K562 (cell line): Measurements from ENCODE around the gene USP48. TPM values are rescaled to one million over a fixed set of nuclear protein-coding genes. Genes with fewer than 3 reads are reported as not detected.

Experiments
- DACH1 ChIP-seq: fragments of 450-650 bp; IDR thresholded peaks from 2 replicates; pipeline ENCODE4 v1.6.1; 2018; ENCODE audit not compliant: partially characterized antibody
- DDX20 ChIP-seq: fragments of 450-650 bp; IDR thresholded peaks from 2 replicates; pipeline ENCODE4 v1.6.1; 2016; ENCODE audit warnings: missing genetic modification characterization, low read depth, mild to moderate bottlenecking, missing compliant biosample characterization, moderate library complexity
- ETV1 ChIP-seq: fragments of 450-650 bp; conservative IDR thresholded peaks from 2 replicates; pipeline ENCODE4 v1.6.1; 2016; ENCODE audit warnings: missing genetic modification characterization, control low read depth, low read depth, missing compliant biosample characterization
- FOS ChIP-seq: IDR thresholded peaks from 3 replicates; pipeline ENCODE4 v1.6.1; 2011; ENCODE audit not compliant: insufficient read length; ENCODE audit errors: extremely low read depth
- FOXK1 ChIP-seq: sonication (generic); formaldehyde crosslinking; IDR thresholded peaks from 2 replicates; pipeline ENCODE4 v1.8.0; 2022; ENCODE audit warnings: missing genetic modification reagents, mild to moderate bottlenecking, borderline replicate concordance
- FOXP1 ChIP-seq: sonication (generic); formaldehyde crosslinking; IDR thresholded peaks from 2 replicates; pipeline ENCODE4 v1.8.0; 2022; ENCODE audit warnings: mild to moderate bottlenecking, missing genetic modification reagents
- HLTF ChIP-seq: fragments of 450-650 bp; IDR thresholded peaks from 2 replicates; pipeline ENCODE4 v1.6.1; 2016
- HMG20B ChIP-seq: fragments of 250-450 bp; sonication (Bioruptor Pico); IDR thresholded peaks from 2 replicates; pipeline ENCODE4 v1.5.0; 2021; ENCODE audit warnings: mild to moderate bottlenecking
- IRF2 ChIP-seq: sonication (generic); formaldehyde crosslinking; IDR thresholded peaks from 2 replicates; pipeline ENCODE4 v1.8.1; 2022; ENCODE audit warnings: mild to moderate bottlenecking, missing genetic modification reagents
- LCOR ChIP-seq: sonication (generic); formaldehyde crosslinking; IDR thresholded peaks from 2 replicates; pipeline ENCODE4 v1.8.0; 2022; ENCODE audit warnings: mild to moderate bottlenecking, missing genetic modification reagents
- PBX2 ChIP-seq, 2 experiments: IDR thresholded peaks in 1 of 2; conservative IDR thresholded peaks in 1 of 2; 2 replicates each; pipeline ENCODE4 v1.6.1; 2016; ENCODE audit warnings: low read depth in 2 of 2, mild to moderate bottlenecking in 1 of 2, missing compliant biosample characterization in 1 of 2, missing genetic modification characterization in 1 of 2, moderate library complexity in 1 of 2
- PHF20 ChIP-seq: fragments of 450-650 bp; IDR thresholded peaks from 2 replicates; pipeline ENCODE4 v1.6.1; 2018; ENCODE audit not compliant: partially characterized antibody
- PHTF2 ChIP-seq: fragments of 250-450 bp; sonication (Bioruptor Pico); IDR thresholded peaks from 2 replicates; pipeline ENCODE4 v1.5.0; 2021; ENCODE audit warnings: mild to moderate bottlenecking
- POLR2AphosphoS5 ChIP-seq: IDR thresholded peaks from 2 replicates; pipeline ENCODE4 v1.6.1; 2011; ENCODE audit warnings: mild to moderate bottlenecking, low read depth, low read length, moderate library complexity; ENCODE audit not compliant: control insufficient read depth, insufficient read depth
- POU5F1 ChIP-seq: fragments of 150-350 bp; IDR thresholded peaks from 2 replicates; pipeline ENCODE4 v1.6.1; 2014; ENCODE audit warnings: borderline replicate concordance, low read length, low read depth, mild to moderate bottlenecking; ENCODE audit not compliant: partially characterized antibody
- RBFOX2 ChIP-seq: fragments of 200-400 bp; formaldehyde crosslinking; IDR thresholded peaks from 2 replicates; pipeline ENCODE4 v1.6.1; 2017; ENCODE audit warnings: low read depth, mild to moderate bottlenecking, low read length, moderate library complexity
- SRSF1 ChIP-seq: fragments of 200-400 bp; formaldehyde crosslinking; IDR thresholded peaks from 2 replicates; pipeline ENCODE4 v1.6.1; 2017; ENCODE audit warnings: mild to moderate bottlenecking, low read depth, low read length, moderate library complexity
- THAP7 ChIP-seq: fragments of 250-450 bp; sonication (Bioruptor Pico); IDR thresholded peaks from 2 replicates; pipeline ENCODE4 v1.5.0; 2021
- ZBTB26 ChIP-seq: fragments of 450-650 bp; formaldehyde crosslinking; IDR thresholded peaks from 2 replicates; pipeline ENCODE4 v1.4.0; 2022; ENCODE audit warnings: missing genetic modification characterization
- ZFX ChIP-seq: sonication (generic); formaldehyde crosslinking; IDR thresholded peaks from 2 replicates; pipeline ENCODE4 v1.8.0; 2022; ENCODE audit warnings: mild to moderate bottlenecking, missing genetic modification reagents, moderate library complexity
- ZNF12 ChIP-seq: sonication (generic); formaldehyde crosslinking; IDR thresholded peaks from 2 replicates; pipeline ENCODE4 v1.4.0; 2020; ENCODE audit warnings: mild to moderate bottlenecking, missing genetic modification reagents
- ZNF165 ChIP-seq: fragments of 250-450 bp; sonication (Bioruptor Pico); IDR thresholded peaks from 2 replicates; pipeline ENCODE4 v1.4.0; 2020; ENCODE audit warnings: borderline replicate concordance
- ZNF354B ChIP-seq: fragments of 250-450 bp; sonication (Bioruptor Pico); IDR thresholded peaks from 2 replicates; pipeline ENCODE4 v1.4.0; 2020
- ZNF384 ChIP-seq: IDR thresholded peaks from 2 replicates; pipeline ENCODE4 v1.6.1; 2012; ENCODE audit warnings: low read depth, low read length, improper control_type of control experiment
- ZNF778 ChIP-seq: fragments of 450-650 bp; formaldehyde crosslinking; IDR thresholded peaks from 2 replicates; pipeline ENCODE4 v1.4.0; 2020; ENCODE audit warnings: mild to moderate bottlenecking, moderate library complexity
- polyA plus RNA-seq, 8 experiments: library from polyadenylated mRNA; depleted of rRNA in 4 of 8; stranded (reverse) in 5 of 8; unstranded in 3 of 8; fragments of >200 nt; fragmentation: Nextera tagmentation in 2 of 8; fragmentation: Illumina TruSeq in 1 of 8; extraction: Ambion mirVana in 2 of 8; extraction: Trizol in 1 of 8; gene quantifications; 2 replicates each; pipeline versions ENCODE4 v1.2.1 to v1.2.3, GENCODE V29; 2011 to 2014; ENCODE audit warnings: inconsistent platforms in 1 of 8, missing spikeins in 1 of 8
- total RNA-seq, 7 experiments: library from RNA; depleted of rRNA in 6 of 7; stranded (reverse); fragments of >200 nt in 6 of 7; fragmentation: Illumina TruSeq in 2 of 7; extraction: Trizol in 2 of 7; gene quantifications; 2 replicates each; pipeline versions ENCODE4 v1.2.1 to v1.2.3, GENCODE V29; 2011 to 2021; ENCODE audit warnings: low replicate concordance in 1 of 7

The USP48 gene
- total and polyA plus RNA-seq, 9 of the 15 experiments (the other 6 are each of a cell fraction or from before 2014, with no cell fraction given), result 23.3 to 123 (median 106) TPM

GRCh38 chr1:21761052-21761451 is 21.9 kb downstream of the USP48 start (continued):
- TF ChIP-seq PHF20 (no peak), PHTF2 (CRISPR knock-in tag) (no peak), ZNF12 (CRISPR knock-in tag) (no peak), HMG20B (CRISPR knock-in tag) (no peak), HLTF (no peak), PBX2 (CRISPR knock-in tag; IDR thresholded peaks at IDR 0.05; ENCODE audit: low read depth) (no peak), PBX2 (tag; conservative IDR thresholded peaks at IDR 0.05; ENCODE audit: low read depth) (peak; percentile 41), DDX20 (tag) (no peak), ZNF384 (peak; percentile 91), DACH1 (no peak), FOS (no peak), RBFOX2 (no peak), POLR2AphosphoS5 (no peak), IRF2 (CRISPR knock-in tag) (no peak), ZFX (CRISPR knock-in tag) (no peak), FOXK1 (no peak), POU5F1 (no peak), LCOR (CRISPR knock-in tag) (no peak), ZNF165 (no peak), THAP7 (no peak), ZNF354B (CRISPR knock-in tag) (no peak), ETV1 (tag) (no peak), ZBTB26 (CRISPR knock-in tag) (no peak), FOXP1 (no peak), SRSF1 (no peak), ZNF778 (no peak)
